Measurements from ENCODE around the gene ALK.

The ALK gene

GRCh38 chr2:29336341-29337241 lies 584.8 kb downstream of the ALK start:
- H3K9ac ChIP-seq (ENCODE audit: low read length) = no peak overlapping the region
- H3K27ac ChIP-seq (ENCODE audit: low read length) = no peak overlapping the region
- H3K4me3 ChIP-seq (ENCODE audit: low read length) = no peak overlapping the region
- peaks cover 12% of the 10 kb centered on the region for H3K4me1 ChIP-seq (ENCODE audit: control insufficient read depth, low read depth, low read length)
- no peaks in the 10 kb centered on the region for H3K36me3 ChIP-seq (ENCODE audit: control insufficient read depth, low read depth, low read length)
- no peaks in the 10 kb centered on the region for H3K27me3 ChIP-seq (ENCODE audit: control insufficient read depth, insufficient read depth, low read length)
- H3K9me3 ChIP-seq (ENCODE audit: control insufficient read depth, low read depth, low read length) = no peaks in the 10 kb centered on the region

- Histone ChIP-seq H3K27me3 (ENCODE audit: control insufficient read depth, insufficient read depth, low read length) (no peaks in the 10 kb centered on the region), H3K9ac (ENCODE audit: low read length) (no peak overlapping the region), H3K4me3 (ENCODE audit: low read length) (no peak overlapping the region)
Measured at GRCh38 chr2:29335396-29335795, 586.0 kb downstream of the ALK start.

GRCh38 chr2:29334706-29335105 lies 586.7 kb downstream of the ALK start:
- H3K36me3 ChIP-seq (ENCODE audit: control insufficient read depth, low read depth, low read length) = no peaks in the 10 kb centered on the region
- no peak overlapping the region for H3K9ac ChIP-seq (ENCODE audit: low read length)
- H3K27ac ChIP-seq (ENCODE audit: low read length) = no peak overlapping the region
- H3K4me1 ChIP-seq (ENCODE audit: control insufficient read depth, low read depth, low read length) = peaks cover 12% of the 10 kb centered on the region
- H3K27me3 ChIP-seq (ENCODE audit: control insufficient read depth, insufficient read depth, low read length) = no peaks in the 10 kb centered on the region
- no peak overlapping the region for H3K4me3 ChIP-seq (ENCODE audit: low read length)
- H3K9me3 ChIP-seq (ENCODE audit: control insufficient read depth, low read depth, low read length) = no peaks in the 10 kb centered on the region

More at GRCh38 chr2:29335396-29335795, 586.0 kb downstream of the ALK start:
- H3K27ac ChIP-seq (ENCODE audit: low read length) = no peak overlapping the region
- H3K36me3 ChIP-seq (ENCODE audit: control insufficient read depth, low read depth, low read length) = no peaks in the 10 kb centered on the region
- peaks cover 12% of the 10 kb centered on the region for H3K4me1 ChIP-seq (ENCODE audit: control insufficient read depth, low read depth, low read length)
- no peaks in the 10 kb centered on the region for H3K9me3 ChIP-seq (ENCODE audit: control insufficient read depth, low read depth, low read length)

DNA sequence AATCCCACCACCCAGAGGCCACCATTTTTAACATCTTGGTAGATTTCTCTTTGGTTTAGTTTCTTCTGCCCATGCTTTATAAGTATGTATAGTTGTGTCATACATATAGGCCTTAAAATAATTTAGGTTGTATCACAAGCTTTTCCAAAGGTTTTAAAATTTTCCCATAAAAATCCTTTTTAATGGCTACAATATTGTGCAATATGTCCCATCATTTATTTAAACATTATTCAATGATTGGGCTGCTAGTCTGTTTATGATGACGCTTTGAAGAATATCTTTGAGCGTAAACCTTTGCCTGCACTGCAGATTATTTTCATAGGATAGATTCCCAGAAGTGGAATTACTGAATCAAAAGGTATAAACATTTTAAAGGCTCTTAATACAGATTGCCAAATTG lies 588.8 kb downstream of the ALK start:
- peaks cover 12% of the 10 kb centered on the region for H3K4me1 ChIP-seq (ENCODE audit: control insufficient read depth, low read depth, low read length)
- no peaks in the 10 kb centered on the region for H3K36me3 ChIP-seq (ENCODE audit: control insufficient read depth, low read depth, low read length)
- H3K27ac ChIP-seq (ENCODE audit: low read length) = no peak overlapping the region
- H3K9ac ChIP-seq (ENCODE audit: low read length) = no peak overlapping the region
- no peaks in the 10 kb centered on the region for H3K27me3 ChIP-seq (ENCODE audit: control insufficient read depth, insufficient read depth, low read length)
- H3K4me3 ChIP-seq (ENCODE audit: low read length) = no peak overlapping the region
- no peaks in the 10 kb centered on the region for H3K9me3 ChIP-seq (ENCODE audit: control insufficient read depth, low read depth, low read length)

GRCh38 chr2:29329899-29330298 lies 591.5 kb downstream of the ALK start:
- Histone ChIP-seq H3K9me3 (ENCODE audit: control insufficient read depth, low read depth, low read length) (no peaks in the 10 kb centered on the region), H3K36me3 (ENCODE audit: control insufficient read depth, low read depth, low read length) (no peaks in the 10 kb centered on the region), H3K27ac (ENCODE audit: low read length) (no peak overlapping the region), H3K4me1 (ENCODE audit: control insufficient read depth, low read depth, low read length) (peaks cover 4% of the 10 kb centered on the region), H3K27me3 (ENCODE audit: control insufficient read depth, insufficient read depth, low read length) (no peaks in the 10 kb centered on the region), H3K4me3 (ENCODE audit: low read length) (no peak overlapping the region), H3K9ac (ENCODE audit: low read length) (no peak overlapping the region)

GRCh38 chr2:29326926-29327325 lies 594.5 kb downstream of the ALK start:
- Histone ChIP-seq H3K4me1 (ENCODE audit: control insufficient read depth, low read depth, low read length) (no peaks in the 10 kb centered on the region), H3K36me3 (ENCODE audit: control insufficient read depth, low read depth, low read length) (no peaks in the 10 kb centered on the region), H3K27ac (ENCODE audit: low read length) (no peak overlapping the region), H3K4me3 (ENCODE audit: low read length) (no peak overlapping the region), H3K9me3 (ENCODE audit: control insufficient read depth, low read depth, low read length) (no peaks in the 10 kb centered on the region), H3K27me3 (ENCODE audit: control insufficient read depth, insufficient read depth, low read length) (no peaks in the 10 kb centered on the region), H3K9ac (ENCODE audit: low read length) (no peak overlapping the region)

GRCh38 chr2:29325544-29325943 lies 595.8 kb downstream of the ALK start:
- Histone ChIP-seq H3K36me3 (ENCODE audit: control insufficient read depth, low read depth, low read length) (no peaks in the 10 kb centered on the region), H3K4me1 (ENCODE audit: control insufficient read depth, low read depth, low read length) (no peaks in the 10 kb centered on the region), H3K9ac (ENCODE audit: low read length) (no peak overlapping the region), H3K9me3 (ENCODE audit: control insufficient read depth, low read depth, low read length) (no peaks in the 10 kb centered on the region), H3K27ac (ENCODE audit: low read length) (no peak overlapping the region), H3K4me3 (ENCODE audit: low read length) (no peak overlapping the region), H3K27me3 (ENCODE audit: control insufficient read depth, insufficient read depth, low read length) (no peaks in the 10 kb centered on the region)

DNA sequence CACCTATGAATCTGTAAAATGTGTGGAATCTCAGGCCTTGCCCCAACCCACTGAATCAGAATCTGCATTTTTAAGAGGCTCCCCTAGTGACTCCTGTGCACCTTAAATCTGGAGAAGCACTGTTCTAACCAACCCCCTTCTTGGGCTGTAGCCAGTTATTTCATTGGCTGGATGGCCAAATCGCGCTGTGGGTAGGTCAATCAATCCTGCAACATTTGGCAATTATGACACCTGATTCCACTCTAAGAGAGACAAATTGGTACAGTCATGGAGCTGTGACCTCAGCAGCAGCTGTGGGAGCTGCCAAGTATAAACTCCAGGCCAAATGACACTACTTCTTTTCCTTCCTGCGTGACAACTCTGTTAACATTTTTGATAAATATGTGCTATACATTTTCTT lies 597.4 kb downstream of the ALK start:
- Histone ChIP-seq H3K36me3 (ENCODE audit: control insufficient read depth, low read depth, low read length) (no peaks in the 10 kb centered on the region), H3K27me3 (ENCODE audit: control insufficient read depth, insufficient read depth, low read length) (no peaks in the 10 kb centered on the region), H3K4me3 (ENCODE audit: low read length) (no peak overlapping the region), H3K4me1 (ENCODE audit: control insufficient read depth, low read depth, low read length) (no peaks in the 10 kb centered on the region), H3K9ac (ENCODE audit: low read length) (no peak overlapping the region), H3K9me3 (ENCODE audit: control insufficient read depth, low read depth, low read length) (no peaks in the 10 kb centered on the region), H3K27ac (ENCODE audit: low read length) (no peak overlapping the region)

GRCh38 chr2:29323301-29323700 lies 598.1 kb downstream of the ALK start:
- H3K4me3 ChIP-seq (ENCODE audit: low read length) = no peak overlapping the region
- no peak overlapping the region for H3K9ac ChIP-seq (ENCODE audit: low read length)
- H3K4me1 ChIP-seq (ENCODE audit: control insufficient read depth, low read depth, low read length) = no peaks in the 10 kb centered on the region
- H3K27ac ChIP-seq (ENCODE audit: low read length) = no peak overlapping the region
- H3K27me3 ChIP-seq (ENCODE audit: control insufficient read depth, insufficient read depth, low read length) = no peaks in the 10 kb centered on the region
- H3K9me3 ChIP-seq (ENCODE audit: control insufficient read depth, low read depth, low read length) = no peaks in the 10 kb centered on the region
- no peaks in the 10 kb centered on the region for H3K36me3 ChIP-seq (ENCODE audit: control insufficient read depth, low read depth, low read length)

GRCh38 chr2:29322011-29322410 lies 599.4 kb downstream of the ALK start:
- H3K4me3 ChIP-seq (ENCODE audit: low read length) = no peak overlapping the region
- no peak overlapping the region for H3K9ac ChIP-seq (ENCODE audit: low read length)
- H3K9me3 ChIP-seq (ENCODE audit: control insufficient read depth, low read depth, low read length) = no peaks in the 10 kb centered on the region
- no peaks in the 10 kb centered on the region for H3K27me3 ChIP-seq (ENCODE audit: control insufficient read depth, insufficient read depth, low read length)
- no peak overlapping the region for H3K27ac ChIP-seq (ENCODE audit: low read length)
- H3K4me1 ChIP-seq (ENCODE audit: control insufficient read depth, low read depth, low read length) = no peaks in the 10 kb centered on the region
- no peaks in the 10 kb centered on the region for H3K36me3 ChIP-seq (ENCODE audit: control insufficient read depth, low read depth, low read length)

DNA sequence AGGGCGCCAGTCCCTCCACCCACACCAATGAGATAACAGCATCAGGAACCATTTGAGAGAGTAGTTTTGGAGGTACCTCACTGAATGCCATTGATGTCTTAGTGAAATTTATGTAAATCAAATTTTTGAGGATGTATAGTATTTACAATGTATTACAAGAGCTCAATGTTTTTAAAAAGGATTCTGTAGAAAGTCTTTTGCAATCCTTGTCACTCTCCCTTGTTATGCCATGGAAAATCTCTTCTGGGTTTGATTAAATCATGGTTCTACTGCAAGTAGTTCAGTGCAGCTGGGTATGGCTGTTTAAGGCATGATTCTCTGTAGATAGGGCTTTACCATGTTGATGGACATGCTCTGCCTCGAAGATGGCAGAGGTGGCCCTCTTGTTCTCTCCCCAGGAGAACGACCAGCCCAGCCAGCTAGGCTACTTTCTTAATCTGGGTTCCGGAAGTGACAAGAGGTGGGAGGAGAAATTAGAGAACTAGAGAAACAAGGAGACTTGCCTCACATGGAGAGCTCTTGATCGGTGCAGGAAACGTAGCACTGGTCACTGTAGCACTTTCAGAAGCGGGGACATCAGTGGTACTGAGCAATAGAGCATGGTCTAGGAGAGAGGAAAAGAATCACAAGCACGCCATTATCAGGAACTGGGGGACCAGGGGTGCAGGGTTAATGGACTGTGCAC lies 603.4 kb downstream of the ALK start:
- Histone ChIP-seq H3K27ac (ENCODE audit: low read length) (no peak overlapping the region), H3K4me3 (ENCODE audit: low read length) (no peak overlapping the region), H3K9me3 (ENCODE audit: control insufficient read depth, low read depth, low read length) (no peaks in the 10 kb centered on the region), H3K9ac (ENCODE audit: low read length) (no peak overlapping the region), H3K27me3 (ENCODE audit: control insufficient read depth, insufficient read depth, low read length) (no peaks in the 10 kb centered on the region), H3K4me1 (ENCODE audit: control insufficient read depth, low read depth, low read length) (peaks cover 8% of the 10 kb centered on the region), H3K36me3 (ENCODE audit: control insufficient read depth, low read depth, low read length) (no peaks in the 10 kb centered on the region)

All from iPS-18a (cell line).